ENCODE measurements around the gene DUT.

Gene DUT

GRCh38 chr15:48330855-48331795, at the start of gene DUT:
Gene DUT (plus strand): TSS chr15:48331429. CDS start chr15:48331516, 87 bp downstream.
- no peak for DNase-seq (ENCODE audit: low read depth, low spot score)
- Histone ChIP-seq H3K4me1 (ENCODE audit: insufficient read depth, insufficient read length) (peaks cover 2% of the 10 kb centered on the region), H3K36me3 (ENCODE audit: insufficient read depth, insufficient read length, low read length) (peaks cover 30% of the 10 kb centered on the region), H3K9me3 (ENCODE audit: insufficient read depth, low read length) (no peaks in the 10 kb centered on the region), H3K4me3 (ENCODE audit: insufficient read length, low read depth) (peak within 1 kb of the TSS; percentile 85), H3K9ac (ENCODE audit: insufficient read length, low read depth) (peak within 1 kb of the TSS; percentile 94), H3K27me3 (ENCODE audit: insufficient read depth, insufficient read length) (no peaks in the 10 kb centered on the region)
- TF ChIP-seq ZNF274 (IDR thresholded peaks at IDR 0.05; ENCODE audit: low read depth, low read length) = no peak

- H3K9ac ChIP-seq (ENCODE audit: insufficient read length, low read depth) = no peak overlapping the region
- no peaks in the 10 kb centered on the region for H3K27me3 ChIP-seq (ENCODE audit: insufficient read depth, insufficient read length)
- H3K4me3 ChIP-seq (ENCODE audit: insufficient read length, low read depth) = no peak overlapping the region
- no peaks in the 10 kb centered on the region for H3K9me3 ChIP-seq (ENCODE audit: insufficient read depth, low read length)
- H3K36me3 ChIP-seq (ENCODE audit: insufficient read depth, insufficient read length, low read length) = no peaks in the 10 kb centered on the region
- no peak for DNase-seq (ENCODE audit: low read depth, low spot score)
- TF ChIP-seq ZNF274 (IDR thresholded peaks at IDR 0.05; ENCODE audit: low read depth, low read length) (no peak), YY1 (IDR thresholded peaks at IDR 0.05; ENCODE audit: insufficient read depth, insufficient read length) (no peak), SUZ12 (IDR thresholded peaks at IDR 0.05; ENCODE audit: extremely low read depth, insufficient read depth, insufficient read length) (no peak)
- no peaks in the 10 kb centered on the region for H3K4me1 ChIP-seq (ENCODE audit: insufficient read depth, insufficient read length)
Measured at GRCh38 chr15:48281674-48282073, 49.6 kb upstream of the DUT start.

- Histone ChIP-seq H3K9me3 (ENCODE audit: insufficient read depth, low read length) (no peaks in the 10 kb centered on the region), H3K4me3 (ENCODE audit: insufficient read length, low read depth) (no peak overlapping the region), H3K4me1 (ENCODE audit: insufficient read depth, insufficient read length) (no peaks in the 10 kb centered on the region), H3K27me3 (ENCODE audit: insufficient read depth, insufficient read length) (no peaks in the 10 kb centered on the region), H3K9ac (ENCODE audit: insufficient read length, low read depth) (no peak overlapping the region), H3K36me3 (ENCODE audit: insufficient read depth, insufficient read length, low read length) (no peaks in the 10 kb centered on the region)
- DNase-seq (ENCODE audit: low read depth, low spot score) = no peak
- no peak for TF ChIP-seq ZNF274 (IDR thresholded peaks at IDR 0.05; ENCODE audit: low read depth, low read length)
- TF ChIP-seq SUZ12 (IDR thresholded peaks at IDR 0.05; ENCODE audit: extremely low read depth, insufficient read depth, insufficient read length) = no peak
- TF ChIP-seq YY1 (IDR thresholded peaks at IDR 0.05; ENCODE audit: insufficient read depth, insufficient read length) = no peak
Measured at GRCh38 chr15:48282216-48282615, 49.0 kb upstream of the DUT start.

- Histone ChIP-seq H3K9ac (ENCODE audit: insufficient read length, low read depth) (no peak overlapping the region), H3K36me3 (ENCODE audit: insufficient read depth, insufficient read length, low read length) (no peaks in the 10 kb centered on the region), H3K4me3 (ENCODE audit: insufficient read length, low read depth) (no peak overlapping the region), H3K4me1 (ENCODE audit: insufficient read depth, insufficient read length) (no peaks in the 10 kb centered on the region), H3K27me3 (ENCODE audit: insufficient read depth, insufficient read length) (no peaks in the 10 kb centered on the region), H3K9me3 (ENCODE audit: insufficient read depth, low read length) (no peaks in the 10 kb centered on the region)
- TF ChIP-seq ZNF274 (IDR thresholded peaks at IDR 0.05; ENCODE audit: low read depth, low read length) (no peak), YY1 (IDR thresholded peaks at IDR 0.05; ENCODE audit: insufficient read depth, insufficient read length) (no peak), SUZ12 (IDR thresholded peaks at IDR 0.05; ENCODE audit: extremely low read depth, insufficient read depth, insufficient read length) (no peak)
- no peak for DNase-seq (ENCODE audit: low read depth, low spot score)
Measured at GRCh38 chr15:48283396-48284145, 47.7 kb upstream of the DUT start.

- no peaks in the 10 kb centered on the region for H3K4me1 ChIP-seq (ENCODE audit: insufficient read depth, insufficient read length)
- H3K36me3 ChIP-seq (ENCODE audit: insufficient read depth, insufficient read length, low read length) = no peaks in the 10 kb centered on the region
- DNase-seq (ENCODE audit: low read depth, low spot score) = peak; percentile 74
- H3K27me3 ChIP-seq (ENCODE audit: insufficient read depth, insufficient read length) = no peaks in the 10 kb centered on the region
- peak overlapping the region; percentile 36 for H3K9ac ChIP-seq (ENCODE audit: insufficient read length, low read depth)
- TF ChIP-seq ZNF274 (IDR thresholded peaks at IDR 0.05; ENCODE audit: low read depth, low read length) = no peak
- TF ChIP-seq SUZ12 (IDR thresholded peaks at IDR 0.05; ENCODE audit: extremely low read depth, insufficient read depth, insufficient read length) = no peak
- no peak for TF ChIP-seq YY1 (IDR thresholded peaks at IDR 0.05; ENCODE audit: insufficient read depth, insufficient read length)
- H3K4me3 ChIP-seq (ENCODE audit: insufficient read length, low read depth) = no peak overlapping the region
- H3K9me3 ChIP-seq (ENCODE audit: insufficient read depth, low read length) = no peaks in the 10 kb centered on the region
Measured at GRCh38 chr15:48285329-48286214, 45.7 kb upstream of the DUT start.

- no peaks in the 10 kb centered on the region for H3K4me1 ChIP-seq (ENCODE audit: insufficient read depth, insufficient read length)
- no peak for DNase-seq (ENCODE audit: low read depth, low spot score)
- no peaks in the 10 kb centered on the region for H3K36me3 ChIP-seq (ENCODE audit: insufficient read depth, insufficient read length, low read length)
- TF ChIP-seq ZNF274 (IDR thresholded peaks at IDR 0.05; ENCODE audit: low read depth, low read length) = no peak
- no peak for TF ChIP-seq SUZ12 (IDR thresholded peaks at IDR 0.05; ENCODE audit: extremely low read depth, insufficient read depth, insufficient read length)
- TF ChIP-seq YY1 (IDR thresholded peaks at IDR 0.05; ENCODE audit: insufficient read depth, insufficient read length) = no peak
- no peaks in the 10 kb centered on the region for H3K9me3 ChIP-seq (ENCODE audit: insufficient read depth, low read length)
- H3K27me3 ChIP-seq (ENCODE audit: insufficient read depth, insufficient read length) = no peaks in the 10 kb centered on the region
- H3K4me3 ChIP-seq (ENCODE audit: insufficient read length, low read depth) = no peak overlapping the region
- H3K9ac ChIP-seq (ENCODE audit: insufficient read length, low read depth) = no peak overlapping the region
Measured at GRCh38 chr15:48289628-48290027, 41.6 kb upstream of the DUT start.

Data from NT2/D1 (cell line).